ENCODE measurements around the gene TXLNB.

Gene TXLNB

DNA sequence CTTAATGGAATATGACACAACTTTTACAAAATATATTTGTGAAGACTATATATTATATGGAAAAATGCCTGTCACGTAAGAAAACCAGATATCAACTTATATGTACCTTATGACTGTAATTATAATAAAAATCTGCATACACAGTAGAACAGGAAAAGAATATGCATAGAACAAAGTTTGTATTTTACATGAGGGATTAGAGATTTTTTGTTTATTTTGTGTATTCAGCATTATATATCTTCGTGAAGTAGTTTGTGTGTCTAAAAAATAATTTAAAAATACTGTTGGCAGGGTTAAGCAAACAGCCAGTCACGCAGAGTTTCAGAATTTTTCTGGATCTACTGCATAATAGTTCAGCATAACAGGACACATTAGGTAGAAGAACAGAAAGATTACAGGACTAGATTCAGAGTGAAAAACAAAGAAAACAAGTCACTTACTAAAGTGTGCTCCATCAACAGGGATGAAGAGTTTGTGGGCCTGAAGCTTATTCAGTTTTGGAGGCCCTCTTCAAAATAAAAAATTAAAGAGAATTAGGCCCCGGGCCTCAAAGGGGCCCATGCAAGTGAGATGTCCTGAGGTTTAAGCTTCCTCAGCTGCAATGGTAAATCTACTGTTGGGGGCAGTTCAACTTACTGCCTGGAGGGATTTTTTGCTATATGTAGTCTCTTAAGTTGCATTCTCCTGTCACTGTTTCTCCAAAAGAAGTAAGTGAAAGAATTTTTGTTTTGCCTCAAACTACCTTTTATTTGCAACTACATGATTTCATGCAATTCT lies 16.3 kb downstream of the TXLNB start:
- no peak for DNase-seq (ENCODE audit: low read depth in 4 of 4, low spot score in 1 of 4)

- DNase-seq (ENCODE audit: low read depth in 4 of 4, low spot score in 1 of 4): no peak
These were observed 20.7 kb downstream of the TXLNB start for GRCh38 chr6:139271056-139271455.

- no peak for DNase-seq (ENCODE audit: low read depth in 4 of 4, low spot score in 1 of 4)
These were observed 21.5 kb downstream of the TXLNB start for GRCh38 chr6:139270249-139270648.

- DNase-seq (ENCODE audit: low read depth in 4 of 4, low spot score in 1 of 4): no peak
These were observed 26.1 kb downstream of the TXLNB start for GRCh38 chr6:139265512-139266190.

GRCh38 chr6:139262519-139263300 lies 29.1 kb downstream of the TXLNB start:
- DNase-seq (ENCODE audit: low read depth in 4 of 4, low spot score in 1 of 4): peak in 1 of 4 experiments; percentile 3

- no peak for DNase-seq (ENCODE audit: low read depth in 4 of 4, low spot score in 1 of 4)
These were observed 33.9 kb downstream of the TXLNB start for GRCh38 chr6:139257821-139258398.

DNA sequence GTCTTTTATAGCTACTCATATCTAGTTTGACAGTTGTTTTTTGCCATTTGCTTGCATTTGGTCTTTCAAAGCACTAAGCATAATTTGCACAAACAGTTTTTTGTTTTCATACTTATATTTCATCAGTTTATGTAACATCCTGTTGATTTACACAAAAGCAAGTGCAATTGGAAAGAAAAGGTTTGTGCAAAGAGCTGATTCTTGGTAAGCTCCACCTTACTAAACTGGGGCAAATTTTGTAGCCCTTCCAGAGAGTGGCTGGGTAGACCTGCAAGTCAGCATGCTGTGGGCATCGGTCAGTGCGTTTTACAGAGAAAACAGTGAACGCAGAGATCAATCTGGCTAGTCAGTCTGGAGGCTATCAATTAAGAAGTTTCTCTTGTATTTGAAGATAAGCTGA lies 34.5 kb downstream of the TXLNB start:
- no peak for DNase-seq (ENCODE audit: low read depth in 4 of 4, low spot score in 1 of 4)

GRCh38 chr6:139256087-139256486 lies 35.7 kb downstream of the TXLNB start:
- DNase-seq (ENCODE audit: low read depth in 4 of 4, low spot score in 1 of 4): no peak

DNA sequence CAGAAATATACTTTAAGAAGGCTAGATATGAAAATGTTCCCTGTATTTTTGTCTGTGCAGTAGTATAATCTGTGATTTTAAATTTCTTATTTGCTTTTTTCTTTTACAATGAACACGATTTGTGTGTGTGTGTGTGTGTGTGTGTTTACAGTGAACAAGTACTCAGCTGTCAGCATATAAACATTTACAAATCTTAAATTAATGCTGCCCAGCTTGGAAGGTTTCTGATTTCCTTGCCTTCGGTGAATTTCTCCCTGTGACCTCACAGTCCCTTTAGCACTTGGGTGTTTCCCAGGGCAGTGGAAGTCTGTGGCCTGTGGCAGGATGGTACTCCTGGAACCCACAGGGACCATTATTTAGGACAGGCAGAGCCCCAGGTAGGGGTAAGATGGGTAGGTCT lies 37.6 kb downstream of the TXLNB start:
- DNase-seq (ENCODE audit: low read depth in 4 of 4, low spot score in 1 of 4): no peak

DNA sequence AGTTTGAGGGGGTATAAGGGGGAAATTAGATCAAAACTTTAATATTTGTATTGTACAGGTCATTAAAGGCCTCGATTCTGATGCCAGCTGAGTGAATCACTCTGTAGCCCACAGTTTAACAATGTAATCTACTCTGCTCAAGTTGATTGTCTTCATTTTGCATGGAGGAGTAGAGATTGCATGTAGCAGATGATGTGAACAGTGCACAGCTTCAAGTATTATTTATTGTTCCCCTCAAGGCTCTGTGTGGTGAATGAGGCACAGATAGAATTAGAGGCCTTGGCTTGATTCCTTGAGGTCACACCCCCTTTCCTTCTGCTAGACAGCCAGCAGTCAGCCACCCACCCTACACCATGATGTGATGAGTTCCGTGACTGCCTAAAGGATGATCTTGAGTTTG lies 38.1 kb downstream of the TXLNB start:
- no peak for DNase-seq (ENCODE audit: low read depth in 4 of 4, low spot score in 1 of 4)

DNA sequence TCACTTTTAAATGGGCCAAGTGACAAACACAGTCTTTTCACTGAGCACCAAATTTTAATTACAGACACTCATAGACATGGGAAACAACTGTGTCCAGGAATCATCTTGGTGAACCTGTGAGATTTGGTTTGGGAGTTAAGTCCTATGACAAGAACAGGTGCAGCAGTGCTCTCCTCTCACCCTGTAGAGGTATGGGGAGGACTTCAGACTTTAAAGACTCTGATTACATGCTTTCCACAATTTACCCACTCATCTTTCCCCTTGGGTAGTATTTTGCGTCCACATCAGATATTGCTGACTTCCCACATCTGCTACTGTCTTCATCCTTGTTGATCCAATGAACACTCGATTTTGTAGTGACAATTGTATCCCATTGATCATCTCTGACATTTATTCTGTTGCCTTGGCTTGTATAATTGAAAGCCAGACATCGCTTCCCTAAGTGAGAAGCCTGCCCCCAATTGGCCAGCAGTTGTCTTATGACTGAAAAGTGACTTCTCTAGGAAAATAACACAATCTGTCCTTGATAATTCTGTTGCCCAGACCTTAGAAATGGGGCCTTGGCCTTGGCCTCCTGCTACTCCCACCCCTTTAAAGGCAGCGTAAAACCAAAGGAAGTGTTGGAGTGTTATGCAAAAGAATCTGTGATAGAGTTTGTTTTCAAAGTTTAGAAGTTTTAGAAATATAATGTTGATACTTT lies 40.0 kb downstream of the TXLNB start:
- no peak for DNase-seq (ENCODE audit: low read depth in 4 of 4, low spot score in 1 of 4)

DNA sequence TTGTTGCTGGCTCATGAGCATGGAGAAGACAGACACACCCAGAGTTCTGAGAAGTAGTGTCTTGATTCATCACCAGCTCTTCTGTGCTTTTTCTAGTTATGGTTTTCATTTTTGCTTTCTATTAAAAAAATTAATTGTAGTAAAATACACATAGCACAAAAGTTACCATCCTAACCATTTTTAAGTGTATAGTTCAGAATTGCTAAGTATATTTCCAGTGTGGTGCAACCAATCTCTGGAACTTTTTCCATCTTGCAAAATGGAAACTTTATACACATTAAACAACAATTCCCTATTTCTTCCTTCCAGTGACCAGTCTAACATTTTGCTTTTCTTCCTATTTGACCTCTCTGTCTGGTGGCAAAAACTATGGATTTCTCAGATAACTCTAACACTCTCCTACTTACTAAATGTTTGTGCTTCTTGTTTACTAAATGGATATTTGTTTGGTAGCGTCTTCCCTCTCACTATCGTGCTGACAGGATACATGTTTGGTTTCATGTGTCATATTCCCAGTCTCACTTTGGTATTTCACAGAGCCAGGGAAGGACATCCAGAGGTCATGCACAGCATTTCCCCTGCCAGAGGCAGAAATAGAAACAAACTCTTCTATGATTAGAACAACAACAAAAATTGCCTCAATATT lies 40.6 kb downstream of the TXLNB start:
- no peak for DNase-seq (ENCODE audit: low read depth in 4 of 4, low spot score in 1 of 4)

- DNase-seq (ENCODE audit: low read depth in 4 of 4, low spot score in 1 of 4): peak in 2 of 4 experiments; percentile 12 to 29
These were observed 41.3 kb downstream of the TXLNB start for GRCh38 chr6:139250296-139251044.

DNA sequence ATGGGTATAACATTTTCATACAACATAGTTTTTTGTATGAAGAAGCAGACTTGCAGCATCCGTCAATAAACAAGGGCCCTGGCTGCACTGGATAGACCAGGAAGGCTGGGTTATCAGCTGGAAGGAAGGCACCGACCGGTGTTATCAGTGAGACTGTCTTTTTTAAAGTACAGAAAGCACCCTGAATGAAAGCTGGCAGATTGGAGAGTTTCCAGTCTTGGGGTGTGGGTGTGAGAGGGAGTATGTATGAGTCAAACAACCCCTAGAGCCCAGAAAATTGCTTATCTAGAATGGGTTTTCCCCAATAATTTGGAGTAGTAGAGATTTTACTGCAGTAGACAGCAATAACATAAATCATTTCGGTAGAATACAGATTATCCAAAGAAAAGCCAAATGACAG lies 42.4 kb downstream of the TXLNB start:
- DNase-seq (ENCODE audit: low read depth in 4 of 4, low spot score in 1 of 4): peak in 2 of 4 experiments; percentile 8 to 24

GRCh38 chr6:139248911-139249310 lies 42.9 kb downstream of the TXLNB start:
- DNase-seq (ENCODE audit: low read depth in 4 of 4, low spot score in 1 of 4): no peak

- no peak for DNase-seq (ENCODE audit: low read depth in 4 of 4, low spot score in 1 of 4)
These were observed 44.2 kb downstream of the TXLNB start for GRCh38 chr6:139247618-139248017.

GRCh38 chr6:139243536-139243935 lies 48.3 kb downstream of the TXLNB start:
- no peak for DNase-seq (ENCODE audit: low read depth in 4 of 4, low spot score in 1 of 4)

DNA sequence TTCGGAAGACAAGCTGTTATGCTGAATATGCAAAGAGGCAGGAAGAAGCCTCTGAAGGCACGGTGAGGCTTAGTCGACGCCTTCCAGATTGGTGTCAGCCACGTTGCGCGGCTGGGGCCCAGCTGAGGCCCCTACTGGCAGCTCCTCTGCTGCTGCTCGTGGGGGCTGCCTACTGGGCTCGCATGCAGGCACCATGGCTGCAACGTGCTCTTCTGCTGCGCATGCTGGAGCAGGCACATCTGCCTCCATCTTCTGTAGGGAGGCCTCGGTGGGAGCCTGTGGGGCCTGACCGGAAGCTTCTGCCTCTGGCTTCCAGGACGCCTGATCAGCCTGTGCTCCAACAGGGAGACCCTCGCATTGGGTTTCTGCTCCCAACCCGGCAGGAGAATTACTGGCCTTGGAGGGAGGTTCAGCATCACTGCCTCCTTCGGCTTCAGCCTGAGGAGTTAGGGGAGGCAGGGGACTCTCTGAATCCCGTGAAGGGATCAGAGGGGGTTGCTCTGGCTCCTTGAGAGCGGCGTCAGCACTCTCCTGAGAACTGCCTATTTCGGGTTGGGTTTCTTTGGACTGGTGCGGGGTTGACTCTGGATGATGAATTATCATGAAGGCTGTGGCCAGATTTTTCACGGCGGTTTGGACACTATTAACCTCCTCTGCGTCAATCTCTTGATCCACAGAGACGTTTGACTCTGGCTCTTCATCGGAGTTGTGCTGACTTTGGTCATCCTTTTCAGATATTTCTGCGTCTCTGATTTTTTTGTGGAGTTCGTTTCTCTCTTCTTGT lies 49.1 kb downstream of the TXLNB start:
- no peak for DNase-seq (ENCODE audit: low read depth in 4 of 4, low spot score in 1 of 4)

Measured in stimulated activated CD4-positive, alpha-beta T cell treated with anti-CD3 and anti-CD28 coated beads, Interleukin-1b, Interleukin-23, amount 100 ng/mL, for 24 hours (primary cell).